Mesothelial cell of epicardium (in vitro differentiated cells): ENCODE data around the gene DLGAP1. TPM values are rescaled to one million over a fixed set of nuclear protein-coding genes. Genes with fewer than 3 reads are reported as not detected.

Experiments used
- DNase-seq, 2 experiments: peaks; one replicate each; pipeline ENCODE4 v3.0.0; 2021; ENCODE audit warnings: low spot score in 2 of 2; ENCODE audit not compliant: unreplicated experiment in 2 of 2
- H3K27ac Mint-ChIP-seq: 2 replicates; pipeline ENCODE4 v1.8.0; 2021; ENCODE audit warnings: mixed read lengths
- H3K27me3 Mint-ChIP-seq: 2 replicates; pipeline ENCODE4 v1.8.0; 2021; ENCODE audit warnings: low read depth, mixed read lengths
- H3K36me3 Mint-ChIP-seq: 2 replicates; pipeline ENCODE4 v1.8.0; 2021; ENCODE audit warnings: mixed read lengths
- H3K4me1 Mint-ChIP-seq: 2 replicates; pipeline ENCODE4 v1.8.0; 2021; ENCODE audit warnings: mixed read lengths
- H3K4me3 Mint-ChIP-seq: 2 replicates; pipeline ENCODE4 v1.8.0; 2021; ENCODE audit warnings: mild to moderate bottlenecking, moderate library complexity, mixed read lengths
- H3K9me3 Mint-ChIP-seq: 2 replicates; pipeline ENCODE4 v1.8.0; 2021; ENCODE audit warnings: mixed read lengths
- total RNA-seq: library from RNA; stranded (reverse); gene quantifications from 3 replicates; pipeline ENCODE4 v1.2.1, GENCODE V29; 2021
- TF ChIP-seq, protein P1 (sequence below): fragments of 200-600 bp; sonication (generic); IDR thresholded peaks from one replicate; pipeline ENCODE4 v1.5.0; 2021; ENCODE audit warnings: antibody characterized with exemption; ENCODE audit not compliant: unreplicated experiment

Gene DLGAP1
- total RNA-seq, 1 donor from 2014 or later, result 4.6 TPM

DNA sequence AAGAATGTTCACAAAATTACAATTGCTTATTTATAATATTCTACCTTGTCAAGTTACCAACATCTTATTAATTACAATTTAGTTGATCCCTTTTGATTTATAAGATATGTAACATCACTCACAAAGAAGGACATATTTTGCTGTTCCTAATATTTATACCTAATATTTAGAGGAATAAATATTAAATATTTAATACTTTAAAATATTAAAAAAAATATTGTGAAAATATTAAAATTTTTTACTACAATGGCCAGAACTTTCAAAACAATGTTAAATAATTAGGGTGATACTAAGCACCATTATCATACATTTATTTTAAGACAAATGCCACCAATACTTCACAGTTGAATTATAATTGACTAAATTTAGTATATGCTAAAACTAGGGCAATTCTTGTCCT is 254.7 kb downstream of the DLGAP1 start:
- H3K36me3 Mint-ChIP-seq, result no peaks in the 10 kb centered on the region

DNA sequence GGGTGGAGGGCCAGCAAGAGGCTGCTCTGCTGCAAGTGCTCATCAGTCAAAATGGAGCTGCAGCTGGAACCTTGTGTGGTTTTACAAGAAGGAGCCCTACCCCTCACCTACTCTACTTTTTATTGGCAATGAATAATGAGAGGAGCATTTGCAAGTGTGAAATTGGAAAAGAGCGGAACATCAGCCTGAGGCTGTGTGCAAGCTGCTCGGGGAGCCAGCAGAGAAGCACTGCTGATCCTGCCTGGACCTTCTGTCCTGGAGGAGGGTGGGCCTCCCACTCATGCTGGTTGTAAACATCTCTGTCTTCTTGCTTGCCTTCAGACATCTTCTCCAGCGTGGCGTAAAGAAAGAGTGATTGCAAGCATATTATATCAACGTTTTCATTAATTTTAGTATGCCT is 256.2 kb downstream of the DLGAP1 start:
- Mint-ChIP-seq H3K4me3 (no peak overlapping the region), H3K27me3 (no peaks in the 10 kb centered on the region), H3K36me3 (no peaks in the 10 kb centered on the region), H3K4me1 (peaks cover 8% of the 10 kb centered on the region), H3K27ac (no peak overlapping the region), H3K9me3 (no peaks in the 10 kb centered on the region)
- TF ChIP-seq, protein P1, sequence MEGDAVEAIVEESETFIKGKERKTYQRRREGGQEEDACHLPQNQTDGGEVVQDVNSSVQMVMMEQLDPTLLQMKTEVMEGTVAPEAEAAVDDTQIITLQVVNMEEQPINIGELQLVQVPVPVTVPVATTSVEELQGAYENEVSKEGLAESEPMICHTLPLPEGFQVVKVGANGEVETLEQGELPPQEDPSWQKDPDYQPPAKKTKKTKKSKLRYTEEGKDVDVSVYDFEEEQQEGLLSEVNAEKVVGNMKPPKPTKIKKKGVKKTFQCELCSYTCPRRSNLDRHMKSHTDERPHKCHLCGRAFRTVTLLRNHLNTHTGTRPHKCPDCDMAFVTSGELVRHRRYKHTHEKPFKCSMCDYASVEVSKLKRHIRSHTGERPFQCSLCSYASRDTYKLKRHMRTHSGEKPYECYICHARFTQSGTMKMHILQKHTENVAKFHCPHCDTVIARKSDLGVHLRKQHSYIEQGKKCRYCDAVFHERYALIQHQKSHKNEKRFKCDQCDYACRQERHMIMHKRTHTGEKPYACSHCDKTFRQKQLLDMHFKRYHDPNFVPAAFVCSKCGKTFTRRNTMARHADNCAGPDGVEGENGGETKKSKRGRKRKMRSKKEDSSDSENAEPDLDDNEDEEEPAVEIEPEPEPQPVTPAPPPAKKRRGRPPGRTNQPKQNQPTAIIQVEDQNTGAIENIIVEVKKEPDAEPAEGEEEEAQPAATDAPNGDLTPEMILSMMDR, result no peak
- DNase-seq, result no peak

More for the DNA sequence above, 254.7 kb downstream of the DLGAP1 start:
- Mint-ChIP-seq H3K27ac (no peak overlapping the region), H3K4me3 (no peak overlapping the region), H3K27me3 (no peaks in the 10 kb centered on the region), H3K9me3 (no peaks in the 10 kb centered on the region), H3K4me1 (peaks cover 14% of the 10 kb centered on the region)
- no peak for DNase-seq
- TF ChIP-seq, protein P1, result no peak

DNA sequence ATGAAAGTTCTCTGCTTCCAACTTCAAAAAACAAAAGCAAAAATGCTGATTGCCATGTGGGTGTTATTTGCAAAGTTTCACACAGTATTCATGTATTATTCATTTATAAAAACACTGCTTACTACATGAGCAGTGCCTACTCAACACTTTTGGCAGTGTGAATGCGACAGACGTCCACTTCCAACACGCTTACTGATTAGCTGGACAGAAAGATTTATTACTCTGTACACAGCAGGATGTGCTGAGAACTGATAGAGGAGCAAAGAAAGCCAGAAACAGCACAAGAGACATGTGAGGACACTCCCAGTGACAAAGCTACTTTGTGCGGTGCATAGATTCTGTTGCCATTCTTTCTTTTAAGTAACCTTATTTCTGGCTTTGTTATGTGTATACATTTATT is 258.8 kb downstream of the DLGAP1 start:
- no peaks in the 10 kb centered on the region for H3K36me3 Mint-ChIP-seq
- no peaks in the 10 kb centered on the region for H3K4me1 Mint-ChIP-seq

DNA sequence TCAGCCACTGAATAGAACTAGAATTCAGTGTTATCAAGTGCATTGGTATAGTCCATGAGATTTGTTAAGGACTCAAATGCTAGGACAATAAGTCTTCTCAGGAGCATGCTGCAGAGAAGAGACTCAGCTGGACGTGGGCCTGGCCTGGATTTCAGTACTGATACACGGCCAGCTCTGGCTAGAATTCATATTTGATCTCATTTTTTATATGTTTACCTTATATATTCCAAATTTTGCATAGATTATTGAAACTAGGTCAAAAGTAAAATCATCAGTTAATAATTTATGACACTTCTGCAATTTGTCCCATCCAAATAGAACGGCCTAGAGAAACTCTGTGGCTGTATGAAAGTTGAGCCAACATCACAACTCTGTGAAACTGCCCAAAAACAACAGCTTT is 262.0 kb downstream of the DLGAP1 start:
- TF ChIP-seq, protein P1, result no peak
- Mint-ChIP-seq H3K9me3 (no peaks in the 10 kb centered on the region), H3K36me3 (no peaks in the 10 kb centered on the region), H3K27me3 (no peaks in the 10 kb centered on the region), H3K4me3 (no peak overlapping the region), H3K27ac (no peak overlapping the region), H3K4me1 (no peaks in the 10 kb centered on the region)
- DNase-seq, result no peak

More for the DNA sequence above, 258.8 kb downstream of the DLGAP1 start:
- Mint-ChIP-seq H3K27me3 (no peaks in the 10 kb centered on the region), H3K4me3 (no peak overlapping the region), H3K9me3 (no peaks in the 10 kb centered on the region), H3K27ac (no peak overlapping the region)
- TF ChIP-seq, protein P1, result no peak
- no peak for DNase-seq

DNA sequence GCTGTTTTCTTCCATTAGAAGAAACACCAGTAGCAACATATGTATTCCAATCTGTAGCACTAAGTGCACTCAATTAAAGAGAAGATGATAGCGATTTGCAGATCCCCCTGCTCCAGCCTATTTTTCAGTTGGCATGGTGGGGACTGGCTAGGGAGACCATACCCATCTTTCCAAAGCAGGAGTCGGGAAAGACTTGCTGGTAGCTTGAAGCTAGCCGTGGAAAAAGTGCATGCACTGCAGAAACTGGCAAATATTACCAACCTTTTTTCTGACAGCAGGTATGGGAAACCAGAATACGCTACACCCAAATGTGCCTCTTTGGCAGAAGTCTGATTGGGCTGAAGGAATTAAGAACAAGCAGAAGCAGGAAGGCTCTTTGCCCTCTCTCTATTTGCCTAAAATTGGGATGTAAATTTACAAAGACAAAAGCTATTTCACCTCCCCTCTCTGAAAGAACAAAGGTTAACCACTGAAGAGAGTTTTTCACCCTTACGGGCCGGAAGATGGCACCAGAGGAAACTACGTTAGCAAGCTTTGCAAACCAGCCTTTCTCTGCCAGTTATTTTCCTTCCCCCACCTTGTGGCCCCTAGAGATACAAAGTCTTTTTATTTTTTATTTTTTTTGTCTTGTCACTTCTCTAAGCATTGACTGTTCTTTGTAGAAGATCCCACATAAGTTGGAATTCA is 273.1 kb downstream of the DLGAP1 start:
- Mint-ChIP-seq H3K27ac (no peak overlapping the region), H3K4me3 (no peak overlapping the region), H3K36me3 (no peaks in the 10 kb centered on the region), H3K27me3 (no peaks in the 10 kb centered on the region), H3K9me3 (peaks cover 18% of the 10 kb centered on the region), H3K4me1 (no peaks in the 10 kb centered on the region)
- TF ChIP-seq, protein P1, result no peak
- DNase-seq, result no peak
